GM23248 (cell line): ENCODE measurements around the gene CEP85. TPM values are rescaled to one million over a fixed set of nuclear protein-coding genes. Genes with fewer than 3 reads are reported as not detected.

Source experiments
- DNase-seq: peaks from one replicate; pipeline ENCODE4 v3.0.0-alpha.2; 2015
- H2AFZ ChIP-seq: fragments of 200-600 bp; sonication (generic); 2 replicates; pipeline ENCODE4 v1.6.1; 2016; ENCODE audit warnings: antibody characterized with exemption
- H3F3A ChIP-seq: fragments of 200-600 bp; sonication (generic); 2 replicates; pipeline ENCODE4 v1.6.1; 2016; ENCODE audit warnings: mild to moderate bottlenecking, antibody characterized with exemption, mixed run types; ENCODE audit not compliant: insufficient read depth
- H3K27ac ChIP-seq: fragments of 200-600 bp; sonication (generic); 2 replicates; pipeline ENCODE4 v1.5.1; 2016; ENCODE audit warnings: mild to moderate bottlenecking
- H3K27me3 ChIP-seq: fragments of 200-600 bp; sonication (generic); replicated peaks from 2 replicates; pipeline ENCODE4 v1.6.1; 2016; ENCODE audit warnings: mild to moderate bottlenecking; ENCODE audit not compliant: insufficient read depth
- H3K36me3 ChIP-seq: fragments of 200-600 bp; sonication (generic); 2 replicates; pipeline ENCODE4 v1.6.1; 2016; ENCODE audit warnings: low read depth, mild to moderate bottlenecking
- H3K4me1 ChIP-seq: fragments of 200-600 bp; sonication (generic); 2 replicates; pipeline ENCODE4 v1.6.1; 2016; ENCODE audit warnings: mild to moderate bottlenecking; ENCODE audit not compliant: insufficient read depth
- H3K4me2 ChIP-seq: fragments of 200-600 bp; sonication (generic); one replicate; pipeline ENCODE4 v1.6.1; 2016; ENCODE audit warnings: mild to moderate bottlenecking; ENCODE audit not compliant: unreplicated experiment
- H3K4me3 ChIP-seq: fragments of 200-600 bp; sonication (generic); 2 replicates; pipeline ENCODE4 v1.5.1; 2016; ENCODE audit warnings: mild to moderate bottlenecking
- H3K79me2 ChIP-seq: fragments of 200-600 bp; sonication (generic); 2 replicates; pipeline ENCODE4 v1.6.1; 2016; ENCODE audit warnings: mild to moderate bottlenecking; ENCODE audit not compliant: insufficient read depth
- H3K9ac ChIP-seq: fragments of 200-600 bp; sonication (generic); 2 replicates; pipeline ENCODE4 v1.6.1; 2016; ENCODE audit warnings: mild to moderate bottlenecking
- H3K9me2 ChIP-seq: fragments of 200-600 bp; sonication (generic); 2 replicates; pipeline ENCODE4 v1.6.1; 2016; ENCODE audit warnings: mixed run types, mild to moderate bottlenecking, moderate library complexity; ENCODE audit not compliant: insufficient read depth
- H3K9me3 ChIP-seq: fragments of 200-600 bp; sonication (generic); one replicate; pipeline ENCODE4 v1.6.1; 2017; ENCODE audit warnings: low read depth
- H4K20me1 ChIP-seq: fragments of 200-600 bp; sonication (generic); 2 replicates; pipeline ENCODE4 v1.6.0; 2016; ENCODE audit not compliant: insufficient read depth
- EZH2 ChIP-seq: fragments of 200-600 bp; sonication (generic); IDR thresholded peaks from 2 replicates; pipeline ENCODE4 v1.6.1; 2018; ENCODE audit warnings: antibody characterized with exemption, mild to moderate bottlenecking; ENCODE audit not compliant: insufficient read depth, poor library complexity, severe bottlenecking
- EZH2phosphoT487 ChIP-seq: fragments of 200-600 bp; sonication (generic); IDR thresholded peaks from 2 replicates; pipeline ENCODE4 v1.6.1; 2018; ENCODE audit warnings: antibody characterized with exemption, moderate library complexity, mild to moderate bottlenecking, low read depth; ENCODE audit not compliant: insufficient read depth
- WGBS, 2 experiments: methylation state at CpG; one replicate each; pipeline ENCODE4 v1.1.6; 2015 to 2017; ENCODE audit warnings: low lambda C conversion rate in 2 of 2, low coverage in 1 of 2; ENCODE audit errors: missing lambda C conversion rate in 2 of 2; 5-methylcytosine and 5-hydroxymethylcytosine counted together
- in situ Hi-C: fragments of 300-500 bp; cut with MboI; formaldehyde crosslinking; loops from 2 replicates; pipeline ENCODE4 v1.15.0; 2020
- polyA plus RNA-seq: library from polyadenylated mRNA; unstranded; fragments of >200 nt; fragmentation: Nextera tagmentation; extraction: Ambion mirVana; gene quantifications from 2 replicates; pipeline ENCODE4 v1.2.1, GENCODE V29; 2016
- total RNA-seq: library from RNA; depleted of rRNA; stranded (reverse); fragments of >200 nt; shearing (Covaris generic); gene quantifications from 2 replicates; pipeline ENCODE4 v1.2.3, GENCODE V29; 2014

Gene CEP85
- total and polyA plus RNA-seq, 2 experiments from 2014 or later, result 5.0 to 6.2 TPM

DNA sequence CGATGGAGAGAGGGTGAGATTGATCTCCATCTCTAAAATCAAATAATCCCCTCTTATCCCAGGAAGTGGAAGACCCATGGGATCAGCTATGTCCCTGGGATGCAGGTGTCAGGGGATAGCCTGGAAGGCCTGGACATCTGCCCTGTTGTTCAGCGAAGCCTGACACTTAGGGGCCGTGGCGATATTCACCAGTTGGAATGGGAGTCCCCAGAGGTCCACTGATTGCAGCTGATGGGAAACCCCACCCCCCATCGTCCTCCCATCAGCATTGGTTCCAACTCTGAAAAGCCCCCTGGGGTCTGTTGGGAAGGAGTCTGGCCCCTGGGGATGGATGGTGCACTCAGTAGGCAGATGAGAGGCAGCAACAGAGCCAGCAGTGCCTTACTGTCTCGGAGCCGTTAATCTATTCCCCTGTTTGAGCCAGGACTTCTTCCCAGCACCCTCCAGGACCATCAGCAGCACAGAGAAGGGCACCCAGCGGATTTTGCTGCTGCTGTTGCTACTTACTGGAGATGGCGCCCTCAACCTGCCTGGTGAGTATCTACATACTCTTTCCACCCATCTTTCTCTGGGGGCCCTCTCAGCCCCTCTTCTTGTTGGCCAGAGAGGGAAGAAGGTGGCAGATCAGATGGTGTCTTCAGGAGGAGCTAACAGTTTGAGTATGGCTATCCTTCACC, 30.2 kb upstream of the CEP85 start:
- Histone ChIP-seq H3K36me3 (no peaks in the 10 kb centered on the region), H4K20me1 (no peaks in the 10 kb centered on the region), H3K9ac (no peak overlapping the region), H3K27ac (no peak overlapping the region), H3K79me2 (no peaks in the 10 kb centered on the region), H3K9me2 (no peaks in the 10 kb centered on the region), H3K4me2 (no peak overlapping the region), H2AFZ (no peak overlapping the region), H3K9me3 (no peaks in the 10 kb centered on the region), H3K4me3 (no peak overlapping the region), H3K27me3 (no peaks in the 10 kb centered on the region; the same call in none of the 2 replicates), H3F3A (no peaks in the 10 kb centered on the region), H3K4me1 (peaks cover 6% of the 10 kb centered on the region; the same call in 1 of the 2 replicates)
- TF ChIP-seq EZH2 (no peak), EZH2phosphoT487 (no peak)
- in situ Hi-C loops, result no loop called here
- WGBS, 2 experiments, result 64 to 67% methylated on average over 9 of the region's 9 CpGs
- no peak for DNase-seq

DNA sequence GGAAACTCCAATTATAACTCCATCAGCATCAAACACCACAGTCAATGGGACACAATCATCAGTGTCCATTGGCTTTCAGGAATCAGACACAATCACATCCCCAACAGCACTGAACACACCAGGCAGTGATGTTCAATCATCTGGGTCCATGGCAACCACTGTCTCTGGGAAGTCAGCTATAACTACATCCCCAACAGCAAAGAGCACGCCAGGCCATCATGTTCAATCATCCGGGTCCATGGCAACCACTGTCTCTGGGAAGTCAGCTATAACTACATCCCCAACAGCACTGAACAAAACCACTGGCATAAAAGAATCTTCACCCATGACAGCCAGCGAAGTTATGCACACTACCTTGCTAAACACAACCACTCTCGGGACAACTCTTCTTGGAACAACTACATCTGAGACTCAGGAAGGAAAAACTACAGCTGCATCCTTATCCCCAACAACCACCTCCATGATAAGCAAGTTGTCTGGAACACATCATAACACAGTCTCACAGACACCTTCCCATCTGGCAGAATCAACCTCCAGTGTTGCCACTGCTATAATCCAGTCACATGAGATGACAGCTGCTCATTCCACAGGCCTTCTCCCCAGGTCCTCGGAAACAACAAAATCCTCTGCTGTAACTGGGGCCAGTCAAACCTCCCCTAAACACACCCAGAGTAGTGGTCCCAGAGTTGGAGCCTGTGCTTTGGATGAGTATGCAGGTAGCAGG, 23.7 kb upstream of the CEP85 start:
- no peaks in the 10 kb centered on the region for H3K9me3 ChIP-seq
- DNase-seq, result no peak
- H3K4me2 ChIP-seq, result no peak overlapping the region
- WGBS, 2 experiments, result 22 to 27% methylated on average over 5 of the region's 5 CpGs
- H3K9me2 ChIP-seq, result no peaks in the 10 kb centered on the region
- H2AFZ ChIP-seq, result no peak overlapping the region
- H3K4me3 ChIP-seq, result no peak overlapping the region
- no peaks in the 10 kb centered on the region for H3K79me2 ChIP-seq
- no peaks in the 10 kb centered on the region for H3F3A ChIP-seq
- no peaks in the 10 kb centered on the region for H3K36me3 ChIP-seq
- no peak overlapping the region for H3K27ac ChIP-seq
- no peak for TF ChIP-seq EZH2phosphoT487
- no peak for TF ChIP-seq EZH2
- H4K20me1 ChIP-seq, result no peaks in the 10 kb centered on the region
- H3K9ac ChIP-seq, result no peak overlapping the region
- in situ Hi-C loops, result no loop called here
- no peaks in the 10 kb centered on the region for H3K4me1 ChIP-seq
- H3K27me3 ChIP-seq, result peaks cover 10% of the 10 kb centered on the region; the same call in 1 of the 2 replicates

DNA sequence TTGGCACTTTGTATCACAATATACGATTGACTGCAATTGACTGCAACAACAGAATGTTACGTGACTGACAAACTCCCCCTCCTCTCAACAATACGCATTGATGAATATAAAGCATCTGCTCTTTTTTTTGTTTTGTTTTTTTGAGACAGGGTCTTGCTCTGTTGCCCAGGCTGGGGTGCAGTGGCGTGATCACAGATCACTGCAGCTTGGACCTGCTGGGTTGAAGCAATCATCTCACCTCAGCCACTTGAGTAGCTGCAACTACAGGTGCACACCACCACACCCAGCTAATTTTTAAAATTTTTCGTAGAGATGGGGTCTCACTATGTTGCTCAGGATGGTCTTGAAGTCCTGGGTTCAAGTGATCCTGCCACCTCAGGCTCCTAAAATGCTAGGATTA, 21.3 kb upstream of the CEP85 start:
- Histone ChIP-seq H3K9me3 (no peaks in the 10 kb centered on the region), H4K20me1 (no peaks in the 10 kb centered on the region), H3K4me2 (no peak overlapping the region), H3K27me3 (peaks cover 10% of the 10 kb centered on the region), H3K36me3 (no peaks in the 10 kb centered on the region), H3K9ac (no peak overlapping the region), H3F3A (no peaks in the 10 kb centered on the region), H2AFZ (no peak overlapping the region), H3K4me1 (no peaks in the 10 kb centered on the region), H3K27ac (no peak overlapping the region), H3K9me2 (no peaks in the 10 kb centered on the region), H3K79me2 (no peaks in the 10 kb centered on the region), H3K4me3 (no peak overlapping the region)
- in situ Hi-C loops, result no loop called here
- DNase-seq, result no peak
- WGBS, 2 experiments, result 66 to 69% methylated on average over 5 of the region's 5 CpGs
- no peak for TF ChIP-seq EZH2
- TF ChIP-seq EZH2phosphoT487, result no peak

DNA sequence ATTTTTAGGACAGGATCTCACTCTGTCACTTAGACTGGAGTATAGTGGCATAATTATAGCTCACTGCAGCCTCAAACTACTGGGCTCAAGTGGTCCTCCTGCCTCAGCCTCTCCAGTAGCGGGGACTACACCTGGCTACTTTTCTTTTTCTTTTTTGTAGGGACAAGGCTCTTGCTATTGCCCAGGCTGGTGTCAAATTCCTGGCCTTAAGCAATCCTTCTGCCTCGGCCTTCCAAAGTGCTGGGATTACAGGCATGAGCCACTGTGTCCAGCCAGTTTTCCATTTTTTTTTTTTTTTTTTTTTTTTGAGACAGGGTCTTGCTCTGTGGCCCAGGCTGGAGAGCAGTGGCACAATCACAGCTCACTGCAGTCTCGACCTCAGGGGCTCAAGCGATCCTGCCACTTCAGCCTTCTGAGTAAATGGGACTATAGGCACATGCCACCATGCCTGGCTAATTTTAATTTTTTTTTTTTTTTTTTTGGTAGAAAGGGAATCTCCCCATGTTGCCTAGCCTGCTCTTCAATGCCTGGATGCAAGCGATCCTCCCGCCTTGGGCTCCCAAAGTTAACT, 20.6 kb upstream of the CEP85 start:
- in situ Hi-C loops, result no loop called here
- no peak overlapping the region for H3K9ac ChIP-seq
- H3K27me3 ChIP-seq, result peaks cover 10% of the 10 kb centered on the region
- no peaks in the 10 kb centered on the region for H3K9me2 ChIP-seq
- H2AFZ ChIP-seq, result no peak overlapping the region
- H3F3A ChIP-seq, result no peaks in the 10 kb centered on the region
- no peaks in the 10 kb centered on the region for H3K4me1 ChIP-seq
- no peaks in the 10 kb centered on the region for H4K20me1 ChIP-seq
- H3K36me3 ChIP-seq, result no peaks in the 10 kb centered on the region
- no peaks in the 10 kb centered on the region for H3K79me2 ChIP-seq
- no peak overlapping the region for H3K27ac ChIP-seq
- H3K4me2 ChIP-seq, result no peak overlapping the region
- no peak for DNase-seq
- H3K4me3 ChIP-seq, result no peak overlapping the region
- 55 to 66% methylated on average over 6 of the region's 6 CpGs for WGBS, 2 experiments
- no peak for TF ChIP-seq EZH2phosphoT487
- no peak for TF ChIP-seq EZH2
- H3K9me3 ChIP-seq, result no peaks in the 10 kb centered on the region
